HepG2 (cell line): Measurements from ENCODE around the gene SLC8A2. TPM values are rescaled to one million over a fixed set of nuclear protein-coding genes. Genes with fewer than 3 reads are reported as not detected.

ENCODE experiments used
- ARHGAP35 ChIP-seq: sonication (generic); formaldehyde crosslinking; IDR thresholded peaks from 2 replicates; pipeline ENCODE4 v1.9.0; 2022; ENCODE audit warnings: mild to moderate bottlenecking, inconsistent platforms, moderate library complexity, missing genetic modification reagents, borderline replicate concordance
- KDM5A ChIP-seq: fragments of 200-600 bp; sonication (generic); IDR thresholded peaks from 2 replicates; pipeline ENCODE4 v1.7.0; 2018; ENCODE audit warnings: antibody characterized with exemption, mild to moderate bottlenecking, low read length, borderline replicate concordance
- KMT2A ChIP-seq: sonication (generic); formaldehyde crosslinking; IDR thresholded peaks from 2 replicates; pipeline ENCODE4 v1.4.0; 2020; ENCODE audit warnings: missing genetic modification reagents
- MAFK ChIP-seq, 2 experiments: IDR thresholded peaks in 1 of 2; conservative IDR thresholded peaks in 1 of 2; 2 replicates each; pipeline ENCODE4 v1.6.1; 2011; ENCODE audit warnings: improper control_type of control experiment in 2 of 2, low read length in 2 of 2
- MAZ ChIP-seq, 2 experiments: sonication (generic) in 1 of 2; formaldehyde crosslinking in 1 of 2; IDR thresholded peaks; 2 replicates each; pipeline versions ENCODE4 v1.5.0 to v1.6.1; 2012 to 2020; ENCODE audit warnings: low read depth in 2 of 2, mild to moderate bottlenecking in 2 of 2, borderline replicate concordance in 1 of 2, improper control_type of control experiment in 1 of 2, low read length in 1 of 2, missing genetic modification reagents in 1 of 2, moderate library complexity in 1 of 2
- RFXANK ChIP-seq: IDR thresholded peaks from 2 replicates; pipeline ENCODE4 v1.6.1; 2016
- TEF ChIP-seq: sonication (generic); formaldehyde crosslinking; IDR thresholded peaks from 2 replicates; pipeline ENCODE4 v1.5.0; 2020; ENCODE audit warnings: missing genetic modification reagents
- ZBTB40 ChIP-seq, 2 experiments: fragments of 450-650 bp in 1 of 2; sonication (generic) in 1 of 2; formaldehyde crosslinking in 1 of 2; IDR thresholded peaks; 2 replicates each; pipeline versions ENCODE4 v1.6.1 to v1.8.0; 2016 to 2022; ENCODE audit warnings: antibody characterized with exemption in 1 of 2, mild to moderate bottlenecking in 1 of 2, missing genetic modification reagents in 1 of 2
- ZNF383 ChIP-seq: sonication (generic); formaldehyde crosslinking; IDR thresholded peaks from 2 replicates; pipeline ENCODE4 v1.4.0; 2020; ENCODE audit warnings: missing genetic modification reagents, mild to moderate bottlenecking, borderline replicate concordance
- ZNF501 ChIP-seq: sonication (generic); formaldehyde crosslinking; IDR thresholded peaks from 2 replicates; pipeline ENCODE4 v1.5.1; 2020; ENCODE audit warnings: mild to moderate bottlenecking, moderate library complexity, missing genetic modification reagents
- ZNF687 ChIP-seq: sonication (generic); formaldehyde crosslinking; IDR thresholded peaks from 2 replicates; pipeline ENCODE4 v1.5.1; 2020; ENCODE audit warnings: mild to moderate bottlenecking, missing genetic modification reagents, moderate library complexity
- ZNF720 ChIP-seq: sonication (generic); formaldehyde crosslinking; IDR thresholded peaks from 2 replicates; pipeline ENCODE4 v1.4.0; 2020; ENCODE audit warnings: missing genetic modification reagents
- polyA plus RNA-seq, 8 experiments: library from polyadenylated mRNA; depleted of rRNA in 3 of 8; stranded (reverse) in 7 of 8; unstranded in 1 of 8; fragments of >200 nt; fragmentation: Illumina TruSeq in 4 of 8; extraction: Trizol in 4 of 8; gene quantifications; 2 replicates each; pipeline versions ENCODE4 v1.2.1 to v1.2.3, GENCODE V29; 2011 to 2016; ENCODE audit warnings: low read depth in 4 of 8, missing spikeins in 1 of 8, mixed read lengths in 1 of 8; ENCODE audit not compliant: insufficient read depth in 1 of 8
- total RNA-seq, 5 experiments: library from RNA; depleted of rRNA; stranded (reverse); fragments of >200 nt; fragmentation: Illumina TruSeq; extraction: Trizol; gene quantifications; 2 replicates each; pipeline ENCODE4 v1.2.3, GENCODE V29; 2016; ENCODE audit warnings: low read depth in 1 of 5

Gene SLC8A2
- total and polyA plus RNA-seq, 2 of the 13 experiments (the other 11 are each of a cell fraction or from before 2014, with no cell fraction given): 0.02 TPM; not detected in 1

- TF ChIP-seq ZBTB40 (IDR thresholded peaks at IDR 0.05) (no peak), ZBTB40 (CRISPR knock-in tag; IDR thresholded peaks at IDR 0.05) (no peak), ZNF687 (CRISPR knock-in tag) (peak; percentile 42), TEF (no peak), KDM5A (no peak), ZNF720 (CRISPR knock-in tag) (no peak), ARHGAP35 (CRISPR knock-in tag) (no peak), KMT2A (CRISPR knock-in tag) (no peak), MAZ (IDR thresholded peaks at IDR 0.05; ENCODE audit: borderline replicate concordance, low read depth, low read length) (no peak), MAZ (CRISPR knock-in tag; IDR thresholded peaks at IDR 0.05; ENCODE audit: low read depth) (peak; percentile 66; the same call in 1 of the 2 replicates), RFXANK (CRISPR knock-in tag) (no peak), MAFK (conservative IDR thresholded peaks at IDR 0.05 in 1 of 2, IDR thresholded peaks at IDR 0.05 in 1 of 2; ENCODE audit: low read length in 2 of 2) (no peak), ZNF383 (CRISPR knock-in tag) (no peak), ZNF501 (CRISPR knock-in tag) (0 out of 2 replicates have a peak, but pooled peaks have one; percentile 26)
Measured at GRCh38 chr19:47406711-47407416, 64.8 kb downstream of the SLC8A2 start (continued).
